RWPE2 (cell line): ENCODE results near the gene NFKBIB.

Experiments
- ATAC-seq: fragments of 200-7000 bp; cut with Tn5 transposase; 3 replicates; pipeline ENCODE4 v1.9.1; 2021; ENCODE audit warnings: low read depth
- DNase-seq: peaks from one replicate; pipeline ENCODE4 v3.0.0-alpha.2; 2020; ENCODE audit warnings: low spot score
- H3K27ac ChIP-seq: fragments of 450-650 bp; 2 replicates; pipeline ENCODE4 v1.5.1; 2017; ENCODE audit warnings: mild to moderate bottlenecking; ENCODE audit not compliant: poor library complexity, severe bottlenecking
- H3K27me3 ChIP-seq: fragments of 250-450 bp; sonication (Bioruptor Pico); 2 replicates; pipeline ENCODE4 v1.5.1; 2021; ENCODE audit warnings: mild to moderate bottlenecking, moderate library complexity; ENCODE audit not compliant: insufficient read depth, poor library complexity, severe bottlenecking
- H3K36me3 ChIP-seq: fragments of 250-450 bp; sonication (Bioruptor Pico); 2 replicates; pipeline ENCODE4 v1.5.1; 2020; ENCODE audit warnings: low read depth, mild to moderate bottlenecking, moderate library complexity
- H3K4me1 ChIP-seq: fragments of 250-450 bp; sonication (Bioruptor Pico); 2 replicates; pipeline ENCODE4 v1.5.1; 2021; ENCODE audit warnings: mild to moderate bottlenecking, moderate library complexity; ENCODE audit not compliant: insufficient read depth, poor library complexity, severe bottlenecking
- H3K4me3 ChIP-seq: fragments of 250-450 bp; sonication (Bioruptor Pico); 2 replicates; pipeline ENCODE4 v1.5.1; 2021; ENCODE audit warnings: mild to moderate bottlenecking, moderate library complexity; ENCODE audit not compliant: severe bottlenecking
- H3K9me3 ChIP-seq: fragments of 250-450 bp; sonication (Bioruptor Pico); 2 replicates; pipeline ENCODE4 v1.5.1; 2021; ENCODE audit warnings: mild to moderate bottlenecking, moderate library complexity; ENCODE audit not compliant: severe bottlenecking
- CTCF ChIP-seq: fragments of 450-650 bp; IDR thresholded peaks from one replicate; pipeline ENCODE4 v1.5.1; 2017; ENCODE audit warnings: mild to moderate bottlenecking, moderate library complexity; ENCODE audit not compliant: poor library complexity, severe bottlenecking

Gene NFKBIB

GRCh38 chr19:38910488-38910887 is 10.7 kb downstream of the NFKBIB start:
- no peak overlapping the region for H3K27ac ChIP-seq
- ATAC-seq (no peak), DNase-seq (no peak)
- no peaks in the 10 kb centered on the region for H3K27me3 ChIP-seq
- no peaks in the 10 kb centered on the region for H3K9me3 ChIP-seq
- H3K4me3 ChIP-seq = no peak overlapping the region
- H3K4me1 ChIP-seq = no peaks in the 10 kb centered on the region
- no peaks in the 10 kb centered on the region; the same call in 1 of the 2 replicates for H3K36me3 ChIP-seq
- no peak for TF ChIP-seq CTCF

- H3K27me3 ChIP-seq = no peaks in the 10 kb centered on the region
- no peaks in the 10 kb centered on the region for H3K36me3 ChIP-seq
- ATAC-seq (peak; percentile 15; the same call in 1 of the 3 replicates), DNase-seq (no peak)
- H3K4me3 ChIP-seq = no peak overlapping the region
- no peaks in the 10 kb centered on the region for H3K9me3 ChIP-seq
- no peak for TF ChIP-seq CTCF
- H3K4me1 ChIP-seq = no peaks in the 10 kb centered on the region
- no peak overlapping the region for H3K27ac ChIP-seq
These were observed 11.7 kb downstream of the NFKBIB start for GRCh38 chr19:38911388-38912001.

- no peaks in the 10 kb centered on the region for H3K36me3 ChIP-seq
- no peak for DNase-seq
- TF ChIP-seq CTCF = no peak
- H3K27ac ChIP-seq = no peak overlapping the region
- no peak overlapping the region for H3K4me3 ChIP-seq
- no peak for ATAC-seq
- H3K27me3 ChIP-seq = no peaks in the 10 kb centered on the region
- H3K9me3 ChIP-seq = no peaks in the 10 kb centered on the region
- no peaks in the 10 kb centered on the region for H3K4me1 ChIP-seq
These were observed 13.1 kb downstream of the NFKBIB start for GRCh38 chr19:38912600-38913514.

- no peaks in the 10 kb centered on the region for H3K9me3 ChIP-seq
- ATAC-seq = no peak
- H3K4me3 ChIP-seq = no peak overlapping the region
- no peak for DNase-seq
- no peaks in the 10 kb centered on the region for H3K27me3 ChIP-seq
- TF ChIP-seq CTCF = no peak
- no peaks in the 10 kb centered on the region for H3K4me1 ChIP-seq
- H3K36me3 ChIP-seq = no peaks in the 10 kb centered on the region
- H3K27ac ChIP-seq = no peak overlapping the region
These were observed 14.2 kb downstream of the NFKBIB start for GRCh38 chr19:38913958-38914357.
